Nucleus accumbens (tissue), 56 donors: ENCODE data around the gene EXOC6.

Experiments used
- DNase-seq, 56 donors: peaks; one replicate each; lab custom pipeline; 2025; lab: John Stamatoyannopoulos, UW

EXOC6 gene

GRCh38 chr10:92997620-92998019 lies 149.3 kb downstream of the EXOC6 start:
- DNase-seq = no peak

- DNase-seq = no peak
These were observed 150.9 kb downstream of the EXOC6 start for GRCh38 chr10:92999191-92999590.

GRCh38 chr10:93006435-93007039 lies 158.2 kb downstream of the EXOC6 start:
- DNase-seq = no peak

GRCh38 chr10:93015722-93016121 lies 167.4 kb downstream of the EXOC6 start:
- no peak for DNase-seq

- no peak for DNase-seq
These were observed 174.8 kb downstream of the EXOC6 start for GRCh38 chr10:93023013-93023650.

GRCh38 chr10:93026072-93026471 lies 177.8 kb downstream of the EXOC6 start:
- no peak for DNase-seq

- no peak for DNase-seq
These were observed 179.2 kb downstream of the EXOC6 start for GRCh38 chr10:93027508-93027907.

- DNase-seq = no peak
These were observed 180.6 kb downstream of the EXOC6 start for GRCh38 chr10:93028883-93029282.

- DNase-seq = no peak
These were observed 182.1 kb downstream of the EXOC6 start for GRCh38 chr10:93030409-93030808.

GRCh38 chr10:93032105-93032808 lies 183.9 kb downstream of the EXOC6 start:
- DNase-seq = no peak

GRCh38 chr10:93032809-93033137 lies 184.5 kb downstream of the EXOC6 start:
- no peak for DNase-seq

- DNase-seq = no peak
These were observed 186.1 kb downstream of the EXOC6 start for GRCh38 chr10:93034426-93034825.

- no peak for DNase-seq
These were observed 190.8 kb downstream of the EXOC6 start for GRCh38 chr10:93039110-93039509.

GRCh38 chr10:93039721-93040120 lies 191.4 kb downstream of the EXOC6 start:
- DNase-seq = peak in 1 of 56 donors; percentile 9

GRCh38 chr10:93054486-93054885 lies 206.2 kb downstream of the EXOC6 start:
- DNase-seq = no peak

GRCh38 chr10:93058139-93058538 lies 209.8 kb downstream of the EXOC6 start:
- DNase-seq = no peak

GRCh38 chr10:93059975-93060886 lies 211.9 kb downstream of the EXOC6 start, which contains the start of gene CYP26C1:
Gene CYP26C1, plus strand, starts transcription at chr10:93060798. Its CDS starts 466 bp downstream, at chr10:93061264.
- DNase-seq = no peak

- DNase-seq = no peak
These were observed 212.7 kb downstream of the EXOC6 start for GRCh38 chr10:93060887-93061593.

- no peak for DNase-seq
These were observed 213.5 kb downstream of the EXOC6 start for GRCh38 chr10:93061594-93062513.
